Uterus (tissue), 4 donors: ENCODE data around the gene TTC7B. TPM values are rescaled to one million over a fixed set of nuclear protein-coding genes. Genes with fewer than 3 reads are reported as not detected.

Experiments used
- DNase-seq, 2 donors: peaks; one replicate each; pipeline ENCODE4 v3.0.0-alpha.2; 2019 to 2020
- H3K27ac ChIP-seq, 2 donors: fragments of 200-600 bp; sonication (generic); 1 replicate in 1 of 2; 2 replicates in 1 of 2; pipeline ENCODE4 v1.5.1; 2016 to 2018
- H3K27me3 ChIP-seq, 2 donors: fragments of 200-600 bp; sonication (generic); one replicate each; pipeline ENCODE4 v1.5.1; 2018 to 2019; ENCODE audit warnings: control low read depth in 1 of 2
- H3K36me3 ChIP-seq, 2 donors: fragments of 200-600 bp; sonication (generic); one replicate each; pipeline ENCODE4 v1.5.1; 2019; ENCODE audit warnings: control low read depth in 1 of 2
- H3K4me1 ChIP-seq, 2 donors: fragments of 200-600 bp; sonication (generic); one replicate each; pipeline ENCODE4 v1.5.1; 2018 to 2019; ENCODE audit warnings: control low read depth in 1 of 2
- H3K4me3 ChIP-seq, 2 donors: fragments of 200-600 bp; sonication (generic); 1 replicate in 1 of 2; 2 replicates in 1 of 2; pipeline ENCODE4 v1.5.1; 2018 to 2019; ENCODE audit warnings: mild to moderate bottlenecking in 1 of 2
- H3K9me3 ChIP-seq, 2 donors: fragments of 200-600 bp; sonication (generic); one replicate each; pipeline ENCODE4 v1.5.1; 2019; ENCODE audit warnings: control low read depth in 1 of 2
- CTCF ChIP-seq, 4 experiments: fragments of 200-600 bp in 2 of 4; fragments of 450-650 bp in 2 of 4; sonication (generic) in 2 of 4; IDR thresholded peaks; one replicate each; pipeline ENCODE4 v1.5.1; 2016 to 2019; ENCODE audit warnings: antibody characterized with exemption in 4 of 4, mild to moderate bottlenecking in 2 of 4, moderate library complexity in 1 of 4
- POLR2A ChIP-seq, 2 donors: fragments of 450-650 bp; IDR thresholded peaks; one replicate each; pipeline ENCODE4 v1.6.1; 2016; ENCODE audit warnings: antibody characterized with exemption in 2 of 2, mild to moderate bottlenecking in 1 of 2, moderate library complexity in 1 of 2
- intact Hi-C: fragments of 100-400 bp; cut with DNase I; formaldehyde crosslinking; loops from one replicate; pipeline ENCODE4 v1.15.1; 2023; ENCODE audit warnings: low total_unique reads
- total RNA-seq, 4 donors: library from RNA; depleted of rRNA in 3 of 4; stranded (reverse); fragments of >200 nt in 3 of 4; gene quantifications; one replicate each; pipeline versions ENCODE4 v1.1.0 to v1.2.4, GENCODE V29; 2014 to 2023
- donor health status: DM: yes; HTN: yes; CAD: no.

Gene TTC7B
- total RNA-seq, 4 donors from 2014 or later, result 15.3 to 73.9 (median 28.0) TPM

DNA sequence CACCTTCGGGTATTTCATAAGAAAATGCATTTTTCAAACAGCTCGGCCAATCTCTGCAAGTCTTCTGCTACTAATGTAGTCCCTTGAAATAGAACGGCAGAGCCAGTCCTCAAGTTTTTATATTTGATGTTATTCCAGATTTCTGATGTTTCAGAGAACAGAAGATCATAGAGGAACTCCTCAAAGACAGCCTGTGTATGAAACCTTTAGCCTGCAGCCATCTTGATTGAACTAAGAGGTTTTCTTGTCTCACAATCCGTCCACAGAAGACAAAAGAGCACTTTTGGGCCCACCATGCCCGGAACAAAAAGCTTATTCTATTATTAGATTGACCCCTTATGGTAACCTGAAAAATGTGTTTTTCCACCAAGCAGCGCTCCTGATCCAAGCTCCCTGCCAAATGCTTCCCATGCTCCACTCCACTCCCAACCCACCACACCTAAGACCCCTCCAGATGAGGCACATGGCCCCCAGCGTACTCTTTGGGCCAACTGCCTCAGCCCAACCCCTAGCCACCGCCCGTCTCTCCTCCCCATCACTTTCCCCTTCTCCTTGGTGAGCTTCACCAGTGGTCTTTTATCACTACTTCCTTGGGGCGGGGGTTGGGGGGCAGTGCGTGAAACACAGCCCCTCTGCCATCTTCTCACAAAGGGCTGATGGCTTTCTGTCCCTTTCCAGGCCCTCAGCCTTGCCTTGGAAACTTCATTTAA, 243.6 kb downstream of the TTC7B start:
- Histone ChIP-seq H3K27ac (no peak overlapping the region), H3K36me3 (no peaks in the 10 kb centered on the region), H3K4me3 (no peak overlapping the region), H3K4me1 (no peaks in the 10 kb centered on the region), H3K9me3 (no peaks in the 10 kb centered on the region), H3K27me3 (no peaks in the 10 kb centered on the region)
- no peak for TF ChIP-seq POLR2A (IDR thresholded peaks at IDR 0.05)
- no peak for TF ChIP-seq CTCF (IDR thresholded peaks at IDR 0.05)
- intact Hi-C loops, result no loop called here
- DNase-seq, result no peak

- intact Hi-C loops, result no loop called here
- DNase-seq, result no peak
- H3K4me1 ChIP-seq, result no peaks in the 10 kb centered on the region
- H3K4me3 ChIP-seq, result no peak overlapping the region
- H3K9me3 ChIP-seq, result no peaks in the 10 kb centered on the region
- no peaks in the 10 kb centered on the region for H3K36me3 ChIP-seq
- no peaks in the 10 kb centered on the region for H3K27me3 ChIP-seq
- TF ChIP-seq POLR2A (IDR thresholded peaks at IDR 0.05), result no peak
- TF ChIP-seq CTCF (IDR thresholded peaks at IDR 0.05), result no peak
- no peak overlapping the region for H3K27ac ChIP-seq
Measured at GRCh38 chr14:90571149-90571947, 244.9 kb downstream of the TTC7B start.

- H3K4me3 ChIP-seq, result no peak overlapping the region
- no peaks in the 10 kb centered on the region for H3K4me1 ChIP-seq
- DNase-seq, result no peak
- no peak overlapping the region for H3K27ac ChIP-seq
- intact Hi-C loops, result no loop called here
- no peaks in the 10 kb centered on the region for H3K9me3 ChIP-seq
- TF ChIP-seq CTCF (IDR thresholded peaks at IDR 0.05) (no peak), POLR2A (IDR thresholded peaks at IDR 0.05) (no peak)
- no peaks in the 10 kb centered on the region for H3K27me3 ChIP-seq
- no peaks in the 10 kb centered on the region for H3K36me3 ChIP-seq
Measured at GRCh38 chr14:90570461-90570860, 245.8 kb downstream of the TTC7B start.

GRCh38 chr14:90569606-90570387, 246.4 kb downstream of the TTC7B start:
- H3K36me3 ChIP-seq, result no peaks in the 10 kb centered on the region
- no peak for DNase-seq
- no peak for TF ChIP-seq POLR2A (IDR thresholded peaks at IDR 0.05)
- TF ChIP-seq CTCF (IDR thresholded peaks at IDR 0.05), result no peak
- no peaks in the 10 kb centered on the region for H3K4me1 ChIP-seq
- H3K27me3 ChIP-seq, result no peaks in the 10 kb centered on the region
- intact Hi-C loops, result no loop called here
- no peaks in the 10 kb centered on the region for H3K9me3 ChIP-seq
- no peak overlapping the region for H3K4me3 ChIP-seq
- H3K27ac ChIP-seq, result no peak overlapping the region
